Caco-2 (cell line): ENCODE results near the gene NBEAL1. TPM values are rescaled to one million over a fixed set of nuclear protein-coding genes. Genes with fewer than 3 reads are reported as not detected.

Experiments used
- BruUV-seq: library from RNA; stranded (reverse); fragments of 400-500 nt; replicated peaks from 2 replicates; lab custom pipeline; 2021; lab: Mats Ljungman, UMichigan
- CTCF ChIA-PET: fragments of 300-600 bp; sonication (Branson Sonifier 250); formaldehyde crosslinking; loops from one replicate; lab custom pipeline; 2022; ENCODE audit warnings: antibody characterized with exemption; lab: Charles Lee
- POLR2A ChIA-PET: fragments of 300-600 bp; sonication (Branson Sonifier 250); formaldehyde crosslinking; loops from one replicate; lab custom pipeline; 2022; ENCODE audit warnings: antibody characterized with exemption; lab: Charles Lee
- DNase-seq, 2 experiments: peaks; one replicate each; pipeline versions ENCODE4 v3.0.0 to v3.0.0-alpha.2; 2020 to 2022
- H3K27me3 ChIP-seq: replicated peaks from 2 replicates; pipeline ENCODE4 v1.6.0; 2011; ENCODE audit warnings: low read length; ENCODE audit not compliant: control insufficient read depth, insufficient read depth
- H3K36me3 ChIP-seq: 2 replicates; pipeline ENCODE4 v1.5.1; 2011; ENCODE audit warnings: low read length; ENCODE audit not compliant: control insufficient read depth, insufficient read depth
- H3K4me1 ChIP-seq: fragments of 250-450 bp; sonication (Bioruptor Pico); 2 replicates; pipeline ENCODE4 v1.5.1; 2020; ENCODE audit warnings: mild to moderate bottlenecking
- H3K4me3 ChIP-seq: 2 replicates; pipeline ENCODE4 v1.5.1; 2011; ENCODE audit warnings: low read depth, mild to moderate bottlenecking, control low read depth, low read length
- H3K9me3 ChIP-seq: fragments of 250-450 bp; sonication (Bioruptor Pico); 2 replicates; pipeline ENCODE4 v1.5.1; 2020; ENCODE audit warnings: mild to moderate bottlenecking, moderate library complexity
- H3K27ac Mint-ChIP-seq: one replicate; pipeline ENCODE4 v1.8.0; 2022; ENCODE audit warnings: mixed read lengths; ENCODE audit not compliant: unreplicated experiment
- H3K27me3 Mint-ChIP-seq: one replicate; pipeline ENCODE4 v1.8.0; 2022; ENCODE audit warnings: mixed read lengths; ENCODE audit not compliant: insufficient read depth, unreplicated experiment
- H3K36me3 Mint-ChIP-seq: one replicate; pipeline ENCODE4 v1.8.0; 2022; ENCODE audit warnings: mild to moderate bottlenecking, mixed read lengths; ENCODE audit not compliant: insufficient read depth, unreplicated experiment
- H3K4me1 Mint-ChIP-seq: one replicate; pipeline ENCODE4 v1.8.0; 2022; ENCODE audit warnings: low read depth, mixed read lengths; ENCODE audit not compliant: unreplicated experiment
- H3K4me3 Mint-ChIP-seq: one replicate; pipeline ENCODE4 v1.8.0; 2022; ENCODE audit warnings: mild to moderate bottlenecking, moderate library complexity, mixed read lengths; ENCODE audit not compliant: unreplicated experiment
- H3K9me3 Mint-ChIP-seq: one replicate; pipeline ENCODE4 v1.8.0; 2022; ENCODE audit warnings: mixed read lengths; ENCODE audit not compliant: unreplicated experiment
- intact Hi-C: fragments of 100-400 bp; cut with micrococcal nuclease; formaldehyde crosslinking; loops from one replicate; pipeline ENCODE4 v1.10.0; 2022; ENCODE audit not compliant: unreplicated experiment
- total RNA-seq: library from RNA; stranded (reverse); gene quantifications from 2 replicates; pipeline ENCODE4 v1.2.3, GENCODE V29; 2022
- TF ChIP-seq, protein P1 (sequence below), 2 experiments: fragments of 200-600 bp in 1 of 2; IDR thresholded peaks; 1 replicate in 1 of 2; 2 replicates in 1 of 2; pipeline versions ENCODE4 v1.5.1 to v1.8.0; 2011 to 2022; ENCODE audit warnings: antibody characterized with exemption in 1 of 2, control low read depth in 1 of 2, inconsistent platforms in 1 of 2, low read depth in 1 of 2, low read length in 1 of 2, mild to moderate bottlenecking in 1 of 2, moderate library complexity in 1 of 2; ENCODE audit not compliant: insufficient read depth in 1 of 2, severe bottlenecking in 1 of 2, unreplicated experiment in 1 of 2

Gene NBEAL1
- total RNA-seq, 1 experiment from 2014 or later = 44.1 TPM

DNA sequence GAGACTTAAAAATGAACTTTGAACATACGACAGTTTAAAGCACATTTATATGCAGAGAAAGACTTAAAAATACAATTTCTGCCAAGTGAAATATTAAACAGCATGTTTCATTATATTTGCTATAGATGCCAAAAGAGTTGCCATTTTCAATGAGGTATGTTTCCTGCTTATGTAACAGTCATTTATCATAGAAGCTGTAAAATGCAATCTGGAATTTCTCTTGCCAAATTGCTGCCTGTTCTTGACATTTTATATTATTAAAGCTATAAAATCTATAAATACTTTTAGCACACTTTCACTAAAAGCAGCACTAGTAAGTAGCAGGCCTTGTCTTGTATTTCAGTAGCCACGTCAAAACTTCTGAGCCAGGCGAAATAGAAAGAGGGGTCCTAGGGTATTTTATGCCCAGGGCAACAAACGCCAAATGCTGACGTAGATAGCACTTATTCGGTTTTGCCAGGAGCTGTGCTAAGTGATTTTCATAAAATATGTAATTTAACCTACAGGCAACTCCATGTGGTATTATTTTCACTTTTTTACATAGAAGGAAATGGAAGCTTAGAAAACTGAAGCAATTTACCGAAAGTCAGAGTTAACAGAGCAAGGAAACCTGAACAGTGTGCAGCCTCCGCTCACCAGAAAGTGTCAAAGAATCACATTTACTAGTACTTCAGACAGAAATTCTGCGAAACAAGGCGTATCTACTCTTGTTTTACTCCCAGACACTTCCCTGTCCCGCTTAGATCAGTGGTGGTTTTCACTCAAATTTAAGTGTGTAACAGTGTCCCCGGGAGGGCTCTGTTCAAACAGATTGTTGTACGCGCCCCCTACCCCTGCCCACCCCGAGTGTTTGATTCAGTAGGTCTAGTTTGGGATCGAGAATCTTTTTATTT, 222.9 kb downstream of the NBEAL1 start:
- TSS peak; percentile 54 for BruUV-seq
- H3K4me1 ChIP-seq = peaks cover 11% of the 10 kb centered on the region; the same call in 1 of the 2 replicates
- DNase-seq = no peak
- ChIA-PET CTCF (interaction anchor here (0.5 to 0.8 kb wide), 4 partner anchors 77 to 677 kb away, joined by 3 to 8 read pairs (median 3); no protein-coding TSS in a partner anchor), POLR2A (interaction anchor here (0.6 to 0.7 kb wide), 2 partner anchors 576 to 620 kb away, joined by 4 read pairs; no protein-coding TSS in a partner anchor)
- Mint-ChIP-seq H3K27me3 (no peaks in the 10 kb centered on the region), H3K27ac (peak overlapping the region; percentile 97), H3K9me3 (no peaks in the 10 kb centered on the region), H3K4me1 (peaks cover 15% of the 10 kb centered on the region), H3K36me3 (peaks cover 24% of the 10 kb centered on the region), H3K4me3 (peak overlapping the region; percentile 97)
- intact Hi-C loops = loop anchor here (1.0 to 5.0 kb wide), 3 partner anchors 12 to 325 kb away; partner anchors contain the start of genes ABI2, CARF and WDR12
- H3K36me3 ChIP-seq = no peaks in the 10 kb centered on the region
- H3K9me3 ChIP-seq = no peaks in the 10 kb centered on the region
- no peaks in the 10 kb centered on the region for H3K27me3 ChIP-seq
- TF ChIP-seq, protein P1, sequence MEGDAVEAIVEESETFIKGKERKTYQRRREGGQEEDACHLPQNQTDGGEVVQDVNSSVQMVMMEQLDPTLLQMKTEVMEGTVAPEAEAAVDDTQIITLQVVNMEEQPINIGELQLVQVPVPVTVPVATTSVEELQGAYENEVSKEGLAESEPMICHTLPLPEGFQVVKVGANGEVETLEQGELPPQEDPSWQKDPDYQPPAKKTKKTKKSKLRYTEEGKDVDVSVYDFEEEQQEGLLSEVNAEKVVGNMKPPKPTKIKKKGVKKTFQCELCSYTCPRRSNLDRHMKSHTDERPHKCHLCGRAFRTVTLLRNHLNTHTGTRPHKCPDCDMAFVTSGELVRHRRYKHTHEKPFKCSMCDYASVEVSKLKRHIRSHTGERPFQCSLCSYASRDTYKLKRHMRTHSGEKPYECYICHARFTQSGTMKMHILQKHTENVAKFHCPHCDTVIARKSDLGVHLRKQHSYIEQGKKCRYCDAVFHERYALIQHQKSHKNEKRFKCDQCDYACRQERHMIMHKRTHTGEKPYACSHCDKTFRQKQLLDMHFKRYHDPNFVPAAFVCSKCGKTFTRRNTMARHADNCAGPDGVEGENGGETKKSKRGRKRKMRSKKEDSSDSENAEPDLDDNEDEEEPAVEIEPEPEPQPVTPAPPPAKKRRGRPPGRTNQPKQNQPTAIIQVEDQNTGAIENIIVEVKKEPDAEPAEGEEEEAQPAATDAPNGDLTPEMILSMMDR (IDR thresholded peaks at IDR 0.05; ENCODE audit: insufficient read depth in 1 of 2, low read depth in 1 of 2, low read length in 1 of 2, severe bottlenecking in 1 of 2, unreplicated experiment in 1 of 2) = no peak
- H3K4me3 ChIP-seq = peak overlapping the region; percentile 65

DNA sequence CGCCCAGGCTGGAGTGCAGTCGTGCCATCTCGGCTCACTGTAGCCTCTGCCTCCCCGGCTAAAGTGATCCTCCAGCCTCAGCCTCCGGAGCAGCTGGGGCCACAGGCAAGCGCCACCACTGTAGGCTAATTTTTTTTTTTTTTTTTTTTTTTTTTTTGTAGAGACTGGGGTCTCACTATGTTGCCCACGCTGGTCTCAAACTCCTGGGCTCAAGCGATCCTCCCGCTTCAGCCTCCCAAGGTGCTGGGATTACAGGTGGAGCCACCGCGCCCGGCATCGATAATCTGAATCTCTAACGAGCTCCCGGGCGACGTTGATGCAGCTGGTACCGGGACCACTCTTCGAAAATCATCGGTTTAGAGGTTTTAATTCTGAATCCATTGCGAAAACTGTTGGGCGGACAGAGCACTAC, 223.6 kb downstream of the NBEAL1 start:
- CTCF ChIA-PET = interaction anchor here (0.5 to 1.3 kb wide), 4 partner anchors 13 to 586 kb away, joined by 3 to 8 read pairs (median 4); no protein-coding TSS in a partner anchor
- H3K36me3 Mint-ChIP-seq = peaks cover 31% of the 10 kb centered on the region
- TF ChIP-seq, protein P1 (IDR thresholded peaks at IDR 0.05; ENCODE audit: insufficient read depth in 1 of 2, low read depth in 1 of 2, low read length in 1 of 2, severe bottlenecking in 1 of 2, unreplicated experiment in 1 of 2) = no peak
- BruUV-seq = no TSS peak
- POLR2A ChIA-PET = interaction anchor here (0.6 to 0.7 kb wide), 2 partner anchors 575 to 619 kb away, joined by 4 read pairs; no protein-coding TSS in a partner anchor
- no peak for DNase-seq
- H3K36me3 ChIP-seq = no peaks in the 10 kb centered on the region
- no peaks in the 10 kb centered on the region for H3K9me3 Mint-ChIP-seq
- H3K27me3 ChIP-seq = no peaks in the 10 kb centered on the region
- H3K27ac Mint-ChIP-seq = peak overlapping the region; percentile 97
- peaks cover 15% of the 10 kb centered on the region for H3K4me1 Mint-ChIP-seq
- peaks cover 11% of the 10 kb centered on the region; the same call in 1 of the 2 replicates for H3K4me1 ChIP-seq
- no peaks in the 10 kb centered on the region for H3K9me3 ChIP-seq
- no peaks in the 10 kb centered on the region for H3K27me3 Mint-ChIP-seq
- peak overlapping the region; percentile 65 for H3K4me3 ChIP-seq
- intact Hi-C loops = loop anchor here (1.0 to 5.0 kb wide), 3 partner anchors 13 to 326 kb away; partner anchors contain the start of genes ABI2, CARF and WDR12
- H3K4me3 Mint-ChIP-seq = peak overlapping the region; percentile 97
